Natural killer cell treated with Interleukin-12 subunit alpha and Interleukin-12 subunit beta and Interleukin-15 and Interleukin-18, amount 100 ng/mL, for 72 hours (primary cell): ENCODE results near the gene KIR3DL1. TPM values are rescaled to one million over a fixed set of nuclear protein-coding genes. Genes with fewer than 3 reads are reported as not detected.
"Not testable (repeated sequence)": the region's sequence is repeated elsewhere in the genome, so short reads cannot be mapped to it uniquely, and the experiment has no call there.

Source experiments
- ATAC-seq, 2 donors: fragments of 150-1000 bp; cut with Tn5 transposase in 1 of 2; sonication (Bioruptor Pico), chemical (Tn5 transposase) in 1 of 2; 2 replicates each; pipeline ENCODE4 v1.10.0; 2021
- DNase-seq: peaks from one replicate; pipeline ENCODE4 v3.0.0; 2022; ENCODE audit warnings: low spot score
- H3K27ac Mint-ChIP-seq, 2 donors: 1 replicate in 1 of 2; 2 replicates in 1 of 2; pipeline ENCODE4 v1.8.0; 2022; ENCODE audit warnings: mixed read lengths in 2 of 2, mild to moderate bottlenecking in 1 of 2, moderate library complexity in 1 of 2
- H3K27me3 Mint-ChIP-seq, 2 donors: 1 replicate in 1 of 2; 2 replicates in 1 of 2; pipeline ENCODE4 v1.8.0; 2022; ENCODE audit warnings: mixed read lengths in 2 of 2
- H3K36me3 Mint-ChIP-seq: one replicate; pipeline ENCODE4 v1.8.0; 2022; ENCODE audit warnings: mixed read lengths
- H3K4me1 Mint-ChIP-seq, 2 donors: 1 replicate in 1 of 2; 2 replicates in 1 of 2; pipeline ENCODE4 v1.8.0; 2022; ENCODE audit warnings: low read depth in 2 of 2, mixed read lengths in 2 of 2, mild to moderate bottlenecking in 1 of 2
- H3K4me3 Mint-ChIP-seq: one replicate; pipeline ENCODE4 v1.8.0; 2022; ENCODE audit warnings: mixed read lengths
- H3K9me3 Mint-ChIP-seq: 2 replicates; pipeline ENCODE4 v1.8.0; 2022; ENCODE audit warnings: mixed read lengths
- total RNA-seq, 2 donors: library from RNA; stranded (reverse); gene quantifications; one replicate each; pipeline ENCODE4 v1.2.3, GENCODE V29; 2022

The KIR3DL1 gene
- total RNA-seq, 2 donors from 2014 or later: 27.4 to 31.2 TPM

- peak; percentile 73 to 95 for ATAC-seq
- H3K4me1 Mint-ChIP-seq: peaks cover 41 to 63% of the 10 kb centered on the region in 2 donors
- H3K9me3 Mint-ChIP-seq: not testable (repeated sequence)
Observed at GRCh38 chr19:54835126-54835525, 18.9 kb downstream of the KIR3DL1 start.

DNA sequence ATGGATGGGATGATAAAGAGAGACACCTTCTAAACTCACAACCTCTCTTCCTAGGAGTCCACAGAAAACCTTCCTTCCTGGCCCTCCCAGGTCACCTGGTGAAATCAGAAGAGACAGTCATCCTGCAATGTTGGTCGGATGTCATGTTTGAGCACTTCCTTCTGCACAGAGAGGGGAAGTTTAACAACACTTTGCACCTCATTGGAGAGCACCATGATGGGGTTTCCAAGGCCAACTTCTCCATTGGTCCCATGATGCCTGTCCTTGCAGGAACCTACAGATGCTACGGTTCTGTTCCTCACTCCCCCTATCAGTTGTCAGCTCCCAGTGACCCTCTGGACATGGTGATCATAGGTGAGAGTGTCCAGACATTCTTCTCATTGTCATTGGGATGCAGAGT is 21.3 kb downstream of the KIR3DL1 start:
- DNase-seq, ATAC-seq, H3K27ac Mint-ChIP-seq, H3K9me3 Mint-ChIP-seq: not testable (repeated sequence)
- H3K4me1 Mint-ChIP-seq: peaks cover 34 to 58% of the 10 kb centered on the region in 2 donors
- H3K4me3 Mint-ChIP-seq: peak overlapping the region; percentile 5
- H3K36me3 Mint-ChIP-seq: peaks cover 16% of the 10 kb centered on the region
- peaks cover 0 to 13% of the 10 kb centered on the region in 2 donors for H3K27me3 Mint-ChIP-seq

More at GRCh38 chr19:54835126-54835525, 18.9 kb downstream of the KIR3DL1 start:
- peaks cover 0 to 13% of the 10 kb centered on the region in 2 donors for H3K27me3 Mint-ChIP-seq
- peak overlapping the region; percentile 69 for H3K4me3 Mint-ChIP-seq
- H3K27ac Mint-ChIP-seq: peak overlapping the region; percentile 28 to 68
- DNase-seq: not testable (repeated sequence)
- H3K36me3 Mint-ChIP-seq: peaks cover 16% of the 10 kb centered on the region

- not testable (repeated sequence) for H3K27ac Mint-ChIP-seq, H3K4me3 Mint-ChIP-seq, H3K9me3 Mint-ChIP-seq, ATAC-seq, DNase-seq
- H3K36me3 Mint-ChIP-seq: peaks cover 15% of the 10 kb centered on the region
- peaks cover 5 to 17% of the 10 kb centered on the region in 2 donors for H3K27me3 Mint-ChIP-seq
- peaks cover 0 to 10% of the 10 kb centered on the region in 2 donors for H3K4me1 Mint-ChIP-seq
Observed at GRCh38 chr19:54843171-54843570, 26.9 kb downstream of the KIR3DL1 start.

- H3K27me3 Mint-ChIP-seq, H3K36me3 Mint-ChIP-seq, DNase-seq, H3K9me3 Mint-ChIP-seq: not testable (repeated sequence)
- peak in 1 of 2 donors; percentile 83 for ATAC-seq
- H3K4me3 Mint-ChIP-seq: peak within 1 kb of the TSS; percentile 99
- H3K4me1 Mint-ChIP-seq: peaks cover 16 to 32% of the 10 kb centered on the region in 2 donors
- peak within 1 kb of the TSS; percentile 83 to 99 for H3K27ac Mint-ChIP-seq
Observed at GRCh38 chr19:54850061-54850640, 33.9 kb downstream of the KIR3DL1 start, which contains the start of gene KIR3DL2. Gene KIR3DL2, plus strand, starts transcription at chr19:54850443. Its CDS starts 33 bp downstream, at chr19:54850476.

- peak overlapping the region; percentile 83 to 99 for H3K27ac Mint-ChIP-seq
- peaks cover 11% of the 10 kb centered on the region for H3K36me3 Mint-ChIP-seq
- ATAC-seq (peak in 1 of 2 donors; percentile 59), DNase-seq (no peak)
- no peaks in the 10 kb centered on the region for H3K9me3 Mint-ChIP-seq
- H3K27me3 Mint-ChIP-seq: peaks cover 0 to 12% of the 10 kb centered on the region in 2 donors
- H3K4me3 Mint-ChIP-seq: peak overlapping the region; percentile 99
- H3K4me1 Mint-ChIP-seq: peaks cover 22 to 36% of the 10 kb centered on the region in 2 donors
Observed at GRCh38 chr19:54850930-54851329, 34.7 kb downstream of the KIR3DL1 start.

GRCh38 chr19:54851353-54851752 is 35.1 kb downstream of the KIR3DL1 start:
- peak overlapping the region; percentile 99 for H3K4me3 Mint-ChIP-seq

DNA sequence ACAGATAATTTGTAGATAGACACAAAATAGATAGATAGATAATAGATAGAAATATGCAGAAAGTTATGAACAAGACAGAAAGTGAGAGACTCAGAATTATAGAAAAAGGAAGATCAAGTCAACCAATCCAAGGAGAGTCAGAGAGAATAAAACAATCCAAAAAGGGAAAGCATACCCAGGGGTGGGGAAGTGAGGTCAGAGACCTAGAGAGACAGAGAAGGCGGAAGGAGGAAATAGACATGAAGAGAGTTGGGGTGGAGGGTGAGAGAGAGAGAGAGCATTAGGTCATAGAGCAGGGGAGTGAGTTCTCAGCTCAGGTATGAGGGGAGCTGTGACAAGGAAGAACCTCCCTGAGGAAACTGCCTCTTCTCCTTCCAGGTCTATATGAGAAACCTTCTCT is 39.0 kb downstream of the KIR3DL1 start:
- not testable (repeated sequence) for H3K4me3 Mint-ChIP-seq, H3K9me3 Mint-ChIP-seq, ATAC-seq, DNase-seq, H3K27me3 Mint-ChIP-seq
- peak overlapping the region; percentile 3 to 12 for H3K27ac Mint-ChIP-seq
- peaks cover 22% of the 10 kb centered on the region for H3K36me3 Mint-ChIP-seq
- peaks cover 18 to 35% of the 10 kb centered on the region in 2 donors for H3K4me1 Mint-ChIP-seq

More at GRCh38 chr19:54851353-54851752, 35.1 kb downstream of the KIR3DL1 start:
- peaks cover 22 to 36% of the 10 kb centered on the region in 2 donors for H3K4me1 Mint-ChIP-seq
- H3K27ac Mint-ChIP-seq: peak overlapping the region; percentile 83 to 99
- H3K36me3 Mint-ChIP-seq: peaks cover 11% of the 10 kb centered on the region
- peaks cover 0 to 12% of the 10 kb centered on the region in 2 donors for H3K27me3 Mint-ChIP-seq
- ATAC-seq (peak in 1 of 2 donors; percentile 57), DNase-seq (no peak)
- no peaks in the 10 kb centered on the region for H3K9me3 Mint-ChIP-seq

- not testable (repeated sequence) for H3K9me3 Mint-ChIP-seq, H3K27ac Mint-ChIP-seq, DNase-seq, H3K4me3 Mint-ChIP-seq, ATAC-seq
- peaks cover 40% of the 10 kb centered on the region for H3K36me3 Mint-ChIP-seq
- H3K4me1 Mint-ChIP-seq: peaks cover 8 to 18% of the 10 kb centered on the region in 2 donors
- H3K27me3 Mint-ChIP-seq: peaks cover 7 to 11% of the 10 kb centered on the region in 2 donors
Observed at GRCh38 chr19:54858476-54858875, 42.2 kb downstream of the KIR3DL1 start.

DNA sequence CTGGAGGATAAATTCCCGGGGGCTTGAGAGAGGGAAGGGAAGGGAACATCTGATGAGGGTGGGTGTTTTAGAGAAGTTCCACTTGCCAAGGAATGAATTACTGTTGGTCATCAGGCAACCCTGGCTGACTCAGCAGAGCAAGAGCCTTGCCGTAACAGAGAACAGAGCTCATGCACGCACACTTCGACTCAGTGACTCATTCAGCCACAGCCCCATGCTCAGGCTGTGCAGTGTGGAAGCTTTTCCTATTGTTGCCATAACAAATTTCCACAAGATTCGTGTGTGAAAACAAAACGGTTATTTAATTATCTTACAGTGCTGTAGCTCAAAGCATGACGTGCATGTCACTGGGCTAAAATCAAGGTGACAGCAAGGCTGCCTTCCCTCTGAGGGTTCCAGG is 43.2 kb downstream of the KIR3DL1 start:
- not testable (repeated sequence) for ATAC-seq, H3K4me3 Mint-ChIP-seq, H3K9me3 Mint-ChIP-seq, DNase-seq, H3K27ac Mint-ChIP-seq
- Mint-ChIP-seq H3K27me3 (peaks cover 7 to 11% of the 10 kb centered on the region in 2 donors), H3K36me3 (peaks cover 37% of the 10 kb centered on the region), H3K4me1 (peaks cover 8 to 16% of the 10 kb centered on the region in 2 donors)

- not testable (repeated sequence) for H3K4me1 Mint-ChIP-seq, ATAC-seq, H3K4me3 Mint-ChIP-seq, H3K27ac Mint-ChIP-seq, H3K9me3 Mint-ChIP-seq, DNase-seq
- H3K36me3 Mint-ChIP-seq: peaks cover 32% of the 10 kb centered on the region
- peaks cover 7 to 14% of the 10 kb centered on the region in 2 donors for H3K27me3 Mint-ChIP-seq
Observed at GRCh38 chr19:54863459-54863858, 47.2 kb downstream of the KIR3DL1 start.

GRCh38 chr19:54871696-54872095 is 55.4 kb downstream of the KIR3DL1 start:
- no peak for ATAC-seq
- no peaks in the 10 kb centered on the region for H3K9me3 Mint-ChIP-seq
- DNase-seq: no peak
- peaks cover 0 to 11% of the 10 kb centered on the region in 2 donors for H3K27me3 Mint-ChIP-seq
- no peak overlapping the region for H3K4me3 Mint-ChIP-seq
- H3K36me3 Mint-ChIP-seq: peaks cover 8% of the 10 kb centered on the region
- H3K27ac Mint-ChIP-seq: no peak overlapping the region
- H3K4me1 Mint-ChIP-seq: peaks cover 10% of the 10 kb centered on the region in 2 donors

DNA sequence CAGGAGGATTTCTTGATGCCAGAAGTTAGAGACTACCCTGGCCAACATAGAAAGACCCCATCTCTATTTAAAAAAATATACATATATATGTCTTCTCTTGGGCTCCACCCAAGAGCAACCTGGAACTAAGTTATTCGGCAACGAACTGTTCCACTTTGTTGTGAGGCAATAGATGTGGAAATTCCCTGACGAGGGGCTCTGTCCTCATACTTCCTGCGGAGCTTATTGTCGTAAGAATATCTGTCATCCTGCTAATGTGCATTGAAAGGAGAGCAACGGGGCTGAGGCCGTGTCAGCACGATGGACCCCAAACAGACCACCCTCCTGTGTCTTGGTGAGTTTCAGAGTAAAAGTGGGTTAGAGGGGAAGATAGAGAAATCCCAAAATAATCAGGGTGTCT is 57.7 kb downstream of the KIR3DL1 start, which contains the start of gene FCAR:
Gene FCAR (plus strand): TSS at position 246 of the 400 bp plus-strand sequence. CDS start 55 bp downstream, at position 301.
- H3K9me3 Mint-ChIP-seq: no peaks in the 10 kb centered on the region
- H3K4me3 Mint-ChIP-seq: no peak within 1 kb of the TSS
- H3K27me3 Mint-ChIP-seq: peaks cover 0 to 9% of the 10 kb centered on the region in 2 donors
- DNase-seq (no peak), ATAC-seq (no peak)
- no peaks in the 10 kb centered on the region for H3K36me3 Mint-ChIP-seq
- no peak within 1 kb of the TSS for H3K27ac Mint-ChIP-seq
- H3K4me1 Mint-ChIP-seq: peaks cover 10% of the 10 kb centered on the region in 2 donors

- no peak for DNase-seq
- Mint-ChIP-seq H3K27me3 (peaks cover 7 to 15% of the 10 kb centered on the region in 2 donors), H3K36me3 (no peaks in the 10 kb centered on the region), H3K27ac (no peak overlapping the region), H3K9me3 (no peaks in the 10 kb centered on the region), H3K4me3 (no peak overlapping the region), H3K4me1 (peaks cover 10% of the 10 kb centered on the region in 2 donors)
- ATAC-seq: no peak
Observed at GRCh38 chr19:54875506-54875905, 59.2 kb downstream of the KIR3DL1 start.

DNA sequence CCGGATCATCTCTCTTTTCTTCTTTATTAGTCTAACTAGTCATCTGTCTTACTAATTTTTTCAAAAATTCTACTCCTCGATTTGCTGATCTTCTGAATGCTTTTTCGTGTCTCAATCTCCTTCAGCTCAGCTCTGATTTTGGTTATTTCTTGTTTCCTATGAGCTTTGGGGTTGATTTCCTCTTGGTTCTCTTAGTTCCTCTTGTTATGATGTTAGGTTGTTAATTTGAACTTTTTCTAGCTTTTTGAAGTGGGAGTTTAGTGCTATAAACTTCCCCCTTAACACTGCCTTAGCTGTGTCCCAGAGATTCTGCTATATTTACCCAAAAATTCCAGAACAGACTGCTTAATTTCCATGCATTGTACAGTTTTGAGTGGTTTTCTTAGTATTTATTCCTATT is 61.2 kb downstream of the KIR3DL1 start:
- no peaks in the 10 kb centered on the region for H3K36me3 Mint-ChIP-seq
- ATAC-seq (no peak), DNase-seq (no peak)
- H3K27ac Mint-ChIP-seq: no peak overlapping the region
- H3K4me3 Mint-ChIP-seq: no peak overlapping the region
- H3K27me3 Mint-ChIP-seq: peaks cover 7 to 11% of the 10 kb centered on the region in 2 donors
- peaks cover 11 to 15% of the 10 kb centered on the region in 2 donors for H3K4me1 Mint-ChIP-seq
- H3K9me3 Mint-ChIP-seq: no peaks in the 10 kb centered on the region
